ENCODE data around the gene ZNF652.

Gene ZNF652

DNA sequence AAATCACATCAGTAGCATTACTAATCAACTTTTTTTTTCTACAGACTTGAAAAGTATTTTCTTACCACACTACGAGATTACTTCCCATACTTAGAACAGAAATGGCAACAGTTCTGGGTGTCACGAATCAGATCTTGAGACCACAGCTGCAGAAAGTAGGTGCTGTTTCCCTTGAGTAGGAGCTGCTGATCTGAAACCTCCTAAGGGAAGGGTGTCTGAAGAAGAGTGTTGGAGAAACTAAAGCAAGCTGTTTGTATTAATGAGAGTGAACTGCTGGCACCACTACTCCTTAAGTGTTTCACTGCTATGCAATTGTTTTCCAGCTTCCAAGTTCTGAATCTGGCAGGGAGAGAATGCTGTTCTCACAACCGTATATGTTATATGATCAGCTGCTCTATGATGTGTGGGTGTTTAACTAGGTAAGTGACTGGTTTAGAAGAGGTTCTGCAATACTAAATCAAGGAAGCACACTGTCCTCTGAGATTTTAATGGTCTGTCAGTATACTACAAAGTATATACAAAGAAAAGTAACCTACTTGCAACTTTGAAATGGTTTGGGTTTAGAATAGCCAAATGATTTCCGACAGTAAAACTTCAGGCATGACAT is 3.3 kb downstream of the ZNF652 start:
- no peak for DNase-seq (ENCODE audit: low spot score)

DNA sequence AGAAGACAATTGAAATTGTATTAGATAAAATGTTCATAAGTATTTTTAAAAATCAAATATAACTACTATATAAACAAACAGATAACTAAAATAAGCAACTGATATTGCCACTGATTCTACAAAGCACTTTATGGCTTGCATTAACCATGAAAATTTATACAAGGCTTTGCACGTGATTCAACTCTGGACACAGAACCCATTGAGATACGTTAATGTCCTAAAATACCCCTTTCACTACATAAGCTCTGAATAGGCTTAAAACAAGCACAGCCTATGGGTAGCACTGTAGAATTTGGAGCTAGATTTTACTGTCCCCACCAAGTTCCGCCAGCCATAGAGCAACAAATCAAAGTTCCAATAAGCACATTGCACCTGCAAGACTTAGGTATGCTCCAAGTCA is 4.5 kb downstream of the ZNF652 start:
- DNase-seq (ENCODE audit: low spot score): no peak

DNA sequence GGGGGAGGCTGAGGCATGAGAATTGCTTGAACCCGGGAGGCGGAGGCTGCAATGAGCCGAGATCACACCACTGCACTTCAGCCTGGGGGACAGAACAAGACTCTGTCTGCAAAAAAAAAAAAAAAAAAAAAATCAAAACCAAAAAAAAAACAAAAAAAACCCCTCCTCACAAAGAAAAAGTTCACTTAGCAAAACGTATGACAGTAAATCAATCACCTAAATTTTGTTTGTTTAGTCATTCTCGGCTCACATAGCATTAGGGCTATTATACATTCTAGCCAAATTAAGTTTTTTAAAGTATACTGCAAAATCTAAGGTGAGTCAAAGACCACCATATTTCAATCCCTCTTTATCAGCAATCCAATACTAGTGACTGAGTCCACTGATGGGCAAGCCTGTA is 5.7 kb downstream of the ZNF652 start:
- no peak for DNase-seq (ENCODE audit: low spot score)

DNA sequence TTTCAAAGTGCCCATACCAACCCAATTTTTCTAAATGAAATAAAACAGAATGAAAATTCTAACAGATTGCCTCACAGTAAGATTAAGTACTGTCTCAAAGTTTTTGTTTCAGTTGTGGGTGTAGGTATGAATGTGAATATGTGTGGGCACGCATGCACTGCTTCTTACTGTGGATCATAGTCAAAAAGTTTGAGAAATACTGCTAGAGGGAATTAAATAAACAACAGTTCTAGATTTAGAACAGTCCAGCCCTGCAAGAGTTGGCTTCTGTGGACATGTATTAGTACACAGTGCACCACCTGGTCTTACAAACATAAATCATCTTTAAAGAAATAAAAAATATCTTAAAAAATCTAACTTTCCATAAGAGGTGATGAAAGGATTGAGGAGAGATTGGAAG is 8.4 kb downstream of the ZNF652 start:
- DNase-seq (ENCODE audit: low spot score): no peak

DNA sequence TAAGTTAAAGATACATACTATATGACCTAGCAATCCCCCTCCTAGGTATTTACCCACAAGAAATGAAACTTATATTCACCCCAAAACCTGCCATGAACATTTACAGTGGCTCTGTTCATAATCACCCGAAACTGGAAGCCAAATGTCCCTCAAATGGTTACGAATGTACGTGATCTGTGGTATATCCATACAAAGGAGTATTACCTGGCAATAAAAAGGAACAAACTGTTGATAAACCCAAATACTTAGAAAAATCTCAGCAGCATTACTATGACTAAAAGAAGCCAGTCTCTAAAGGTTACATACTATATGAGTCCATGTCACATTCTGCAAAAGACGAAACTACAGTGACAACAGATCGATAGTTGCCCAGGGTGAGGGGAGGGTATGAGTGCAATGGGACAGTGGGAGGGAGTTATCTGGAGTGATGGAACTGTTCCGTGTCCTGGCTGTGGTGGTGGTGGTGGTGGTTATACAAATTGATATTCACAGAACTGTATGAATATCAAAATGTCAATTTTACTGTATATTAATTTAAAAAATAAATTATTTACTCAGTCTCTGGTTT is 9.4 kb downstream of the ZNF652 start:
- DNase-seq (ENCODE audit: low spot score): no peak

DNA sequence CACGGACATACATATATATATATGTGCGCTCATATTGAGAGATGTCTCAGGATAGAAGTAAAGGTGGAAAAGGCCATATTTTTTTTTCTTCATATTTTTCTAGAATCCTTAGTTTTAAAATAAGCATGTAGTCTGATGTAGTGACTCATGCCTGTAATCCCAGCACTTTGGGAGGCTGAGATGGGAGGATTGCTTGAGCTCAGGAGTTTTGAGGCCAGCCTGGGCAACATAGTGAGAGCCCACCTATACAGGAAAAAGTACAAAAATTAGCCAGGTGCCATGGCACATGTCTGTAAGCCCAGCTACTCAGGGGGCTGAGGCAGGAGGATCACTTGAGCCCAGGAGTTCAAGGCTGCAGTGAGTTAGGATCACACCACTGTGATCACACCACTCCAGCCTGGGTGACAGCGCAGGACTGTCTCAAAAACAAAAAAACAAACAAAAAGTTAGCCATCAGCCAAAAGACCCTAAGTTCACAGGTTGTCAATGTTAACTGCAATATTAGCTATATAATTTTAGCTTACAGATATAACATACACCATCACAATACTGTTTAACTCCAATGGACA is 10.4 kb downstream of the ZNF652 start:
- no peak for DNase-seq (ENCODE audit: low spot score)

DNA sequence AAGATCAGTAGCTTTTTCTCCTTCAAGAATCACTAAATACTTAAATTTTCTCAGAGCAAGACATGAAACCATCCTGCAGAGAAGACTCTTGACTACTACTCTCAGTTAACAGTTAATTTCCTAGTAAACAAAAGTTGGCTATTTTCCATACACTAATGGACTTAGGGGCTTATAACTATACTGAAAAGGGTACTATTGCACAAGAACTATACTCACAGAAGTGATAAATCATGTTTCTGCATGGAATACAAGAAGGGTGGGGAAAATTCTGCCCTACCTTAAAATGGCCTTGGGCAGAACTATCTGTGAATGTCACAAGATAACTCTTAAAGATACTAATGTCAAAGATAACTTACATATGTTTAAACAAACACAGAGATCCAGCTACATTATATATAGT is 12.5 kb downstream of the ZNF652 start:
- no peak for DNase-seq (ENCODE audit: low spot score)

DNA sequence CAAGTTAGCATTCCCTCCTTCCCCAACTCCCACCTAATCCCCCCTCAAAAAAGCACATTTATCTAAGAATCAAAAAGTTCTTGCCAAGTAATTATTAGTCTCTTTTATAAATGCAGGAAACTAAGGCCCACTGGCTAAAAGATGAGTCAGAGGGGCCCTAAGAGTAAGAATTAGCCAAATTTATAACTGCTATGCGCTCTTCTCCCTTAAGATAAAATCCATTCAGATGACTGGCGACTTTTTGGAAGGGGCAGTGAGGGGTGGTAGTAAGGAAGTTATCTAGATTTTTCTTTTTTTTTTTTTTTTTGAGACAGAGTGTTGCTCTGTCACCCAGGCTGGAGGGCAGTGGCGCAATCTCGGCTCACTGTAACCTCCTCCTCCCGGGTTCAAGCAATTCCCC is 17.1 kb downstream of the ZNF652 start:
- no peak for DNase-seq (ENCODE audit: low spot score)

DNA sequence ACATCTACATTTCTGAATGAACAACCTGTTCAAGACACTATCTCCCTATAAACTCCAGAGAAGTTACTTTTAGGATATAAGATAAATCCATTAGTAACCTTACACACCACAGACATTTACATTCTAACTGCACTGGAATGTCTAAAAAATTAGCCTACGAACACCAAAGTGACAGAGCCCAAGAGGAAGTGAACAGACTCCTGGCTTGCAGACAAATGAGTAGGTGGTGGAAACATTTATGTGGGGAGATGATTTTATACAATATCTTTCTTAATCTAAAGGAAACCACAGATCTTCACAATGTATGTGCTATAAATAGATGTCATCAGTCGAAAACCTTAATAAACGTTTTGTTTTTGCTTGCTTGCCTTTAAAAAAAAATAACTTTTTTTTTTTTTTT is 18.8 kb downstream of the ZNF652 start:
- DNase-seq (ENCODE audit: low spot score): no peak

DNA sequence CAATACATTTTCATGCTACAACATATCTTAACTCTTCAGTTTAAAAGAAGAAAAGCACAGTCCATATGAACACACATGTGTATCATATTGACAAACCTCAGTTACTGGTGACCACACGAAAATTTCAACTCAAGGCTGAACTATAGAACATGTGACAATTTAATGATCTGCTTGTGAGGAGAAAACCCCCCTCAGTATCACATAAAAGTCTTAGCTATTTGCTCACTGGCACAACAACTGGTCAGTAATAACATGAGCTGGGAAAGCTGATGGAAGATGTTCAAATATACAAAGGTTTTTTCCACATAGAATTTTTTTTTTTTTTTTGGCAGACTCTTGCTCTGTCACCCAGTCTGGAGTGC is 19.5 kb downstream of the ZNF652 start:
- no peak for DNase-seq (ENCODE audit: low spot score)

DNA sequence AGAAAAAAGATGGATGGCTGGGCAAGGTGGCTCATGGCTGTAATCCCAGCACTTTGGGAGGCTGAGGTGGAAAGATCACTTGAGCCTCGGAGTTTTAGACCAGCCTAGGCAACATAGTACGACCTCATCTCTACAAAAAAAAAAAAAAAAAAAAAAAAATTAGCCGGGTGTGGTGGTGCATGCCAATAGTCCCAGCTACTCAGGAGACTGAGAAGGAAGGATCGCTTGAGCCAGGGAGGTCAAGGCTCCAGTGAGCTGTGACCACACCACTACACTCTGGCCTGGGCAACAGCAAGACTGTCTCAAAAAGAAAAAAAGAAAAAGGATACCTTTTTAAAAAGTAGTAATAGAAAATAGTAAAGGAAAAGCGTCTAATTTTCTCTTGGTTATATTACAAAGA is 20.7 kb downstream of the ZNF652 start:
- DNase-seq (ENCODE audit: low spot score): no peak

DNA sequence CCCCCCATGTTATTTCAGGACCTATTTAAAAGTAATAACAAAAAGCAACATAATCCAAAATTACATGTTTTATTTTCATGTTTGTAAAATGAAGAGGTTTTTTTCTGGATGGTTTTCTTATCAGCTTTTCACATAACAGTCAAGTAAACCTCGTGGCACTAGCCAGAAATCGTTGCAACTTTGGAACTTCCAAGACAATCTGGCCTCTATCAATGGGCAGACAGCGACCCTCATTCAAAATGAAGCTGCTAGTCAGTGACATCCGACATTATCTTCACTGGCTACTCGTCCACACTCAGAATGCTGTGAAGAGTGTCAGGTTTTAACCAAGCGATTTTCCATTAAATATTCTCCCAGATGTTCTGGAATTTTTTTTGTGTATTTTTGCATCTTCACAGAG is 22.7 kb downstream of the ZNF652 start:
- no peak for DNase-seq (ENCODE audit: low spot score)

DNA sequence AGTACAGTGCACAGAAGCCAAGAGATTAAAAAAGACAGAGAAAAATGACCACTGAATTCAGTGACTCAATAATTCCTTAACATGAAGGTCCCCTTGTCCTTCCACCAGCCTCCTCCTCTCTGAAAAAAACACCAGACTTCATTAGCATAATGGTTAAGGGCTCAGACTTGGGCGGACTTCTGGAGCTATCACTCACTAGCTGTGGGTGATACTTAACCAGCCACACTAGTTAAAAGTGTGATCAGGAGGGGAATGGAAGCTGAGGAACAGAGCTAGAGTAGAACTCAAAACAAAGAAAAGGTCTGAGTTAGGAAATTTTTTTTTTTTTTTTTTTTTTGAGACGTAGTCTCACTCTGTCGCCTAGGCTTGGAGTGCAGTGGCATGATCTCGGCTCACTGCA is 23.2 kb downstream of the ZNF652 start:
- no peak for DNase-seq (ENCODE audit: low spot score)

DNA sequence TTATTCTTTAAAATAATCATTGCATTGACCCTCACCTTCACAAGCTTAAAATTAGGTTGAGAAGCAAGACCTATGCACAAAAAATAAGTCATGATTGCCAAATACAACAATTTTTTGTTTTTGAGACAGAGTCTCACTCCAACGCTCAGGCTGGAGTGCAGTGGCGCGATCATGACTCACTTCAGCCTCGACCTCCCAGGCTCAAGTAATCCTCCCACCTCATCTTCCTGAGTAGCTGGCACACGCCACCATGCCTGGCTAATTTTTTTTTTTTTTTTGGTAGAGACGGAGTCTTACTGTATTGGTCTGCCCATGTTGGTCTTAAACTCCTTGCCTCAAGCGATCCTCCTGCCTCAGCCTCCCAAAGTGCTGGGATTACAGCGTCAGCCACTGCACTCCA is 24.2 kb downstream of the ZNF652 start:
- no peak for DNase-seq (ENCODE audit: low spot score)

DNA sequence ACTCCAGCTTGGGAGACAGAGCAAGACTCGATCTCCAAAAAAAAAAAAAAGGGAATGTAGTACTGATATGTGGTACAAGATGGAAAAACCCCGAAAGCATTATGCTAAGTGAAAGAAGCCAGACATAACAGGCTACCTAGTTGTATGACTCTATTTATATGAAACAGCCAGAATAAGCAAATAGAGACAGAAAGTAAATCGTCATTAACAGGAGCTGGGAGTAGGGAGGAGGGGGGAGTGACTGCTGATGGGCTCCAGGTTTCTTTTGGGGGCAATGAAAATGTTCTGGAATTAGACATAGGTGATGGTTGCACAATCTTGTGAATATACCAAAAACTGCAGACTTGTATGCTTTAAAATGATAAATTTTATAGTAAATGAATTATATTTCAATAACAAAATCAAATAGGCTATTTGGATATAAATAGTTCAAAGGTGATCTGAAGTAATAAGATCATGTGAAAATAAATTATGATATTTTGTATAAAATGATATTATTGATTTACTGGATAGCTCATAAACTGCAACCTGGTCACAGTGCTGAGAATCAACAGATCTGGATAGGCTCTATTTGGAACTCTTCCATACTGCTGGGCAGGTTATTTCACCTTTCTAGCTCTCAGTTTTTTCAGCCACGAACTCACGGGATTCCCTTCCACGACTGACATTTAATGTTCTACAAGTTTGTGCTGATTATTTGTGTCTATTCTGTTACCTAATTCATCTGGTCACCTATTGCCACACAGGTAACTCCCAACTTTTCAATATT is 27.1 kb downstream of the ZNF652 start:
- DNase-seq (ENCODE audit: low spot score): no peak

DNA sequence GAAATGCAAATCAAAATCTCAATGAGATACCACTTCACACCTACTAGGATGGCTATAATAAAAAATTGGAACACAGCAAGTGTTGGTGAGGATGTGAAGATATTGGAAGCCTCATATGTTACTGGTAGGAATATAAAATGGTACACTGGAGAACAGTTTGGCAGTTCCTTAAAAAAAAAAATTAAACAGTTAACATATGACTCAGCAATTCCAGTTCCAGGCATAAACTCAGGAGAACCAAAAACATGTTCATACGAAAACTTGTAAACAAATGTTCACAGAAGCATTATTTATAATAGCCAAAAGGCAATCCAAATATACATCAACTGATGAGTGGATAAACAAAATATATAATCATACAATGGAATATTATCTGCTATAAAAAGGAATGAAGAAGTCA is 28.2 kb downstream of the ZNF652 start:
- DNase-seq (ENCODE audit: low spot score): no peak

DNA sequence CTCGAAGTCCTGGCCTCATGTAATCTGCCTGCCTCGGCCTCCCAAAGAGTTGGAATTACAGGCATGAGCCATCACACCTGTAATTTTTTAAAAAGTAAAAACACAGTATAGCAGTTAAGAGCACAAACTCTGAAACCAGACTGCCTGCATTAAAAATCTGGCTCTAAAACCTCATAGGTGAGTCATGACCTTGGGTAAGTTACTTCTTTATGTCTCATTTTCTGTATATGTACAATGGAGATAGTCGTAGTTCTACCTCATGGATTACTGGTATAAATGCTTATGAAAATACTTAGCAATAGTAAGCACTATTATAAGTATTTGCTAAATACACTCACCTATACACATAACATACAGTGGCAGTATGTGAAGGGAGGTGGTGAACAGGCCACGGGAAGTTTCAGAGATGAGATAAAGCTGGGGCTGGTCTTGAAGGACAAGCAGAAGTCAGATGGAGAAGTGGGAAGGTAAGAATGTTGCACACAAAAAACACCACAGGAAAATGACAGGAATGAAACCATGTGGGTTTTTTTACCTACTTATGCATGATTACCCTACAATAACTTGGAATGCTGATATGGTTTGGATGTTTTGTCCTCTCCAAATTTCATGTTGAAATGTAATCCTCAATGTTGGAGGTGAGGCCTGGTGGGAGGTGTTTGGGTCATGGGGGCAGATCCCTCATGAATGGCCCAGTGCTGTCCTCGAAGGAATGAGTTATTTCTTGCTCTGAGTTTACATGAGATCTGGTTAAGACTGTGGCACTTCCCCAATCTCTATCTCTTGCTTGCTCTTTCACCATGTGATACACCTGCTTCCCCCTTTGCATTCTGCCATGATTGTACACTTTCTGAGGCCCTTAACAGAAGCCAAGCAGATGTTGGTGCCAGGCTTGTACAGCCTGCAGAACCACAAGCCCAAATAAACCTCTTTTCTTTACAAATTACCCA is 33.9 kb downstream of the ZNF652 start:
- no peak for DNase-seq (ENCODE audit: low spot score)

DNA sequence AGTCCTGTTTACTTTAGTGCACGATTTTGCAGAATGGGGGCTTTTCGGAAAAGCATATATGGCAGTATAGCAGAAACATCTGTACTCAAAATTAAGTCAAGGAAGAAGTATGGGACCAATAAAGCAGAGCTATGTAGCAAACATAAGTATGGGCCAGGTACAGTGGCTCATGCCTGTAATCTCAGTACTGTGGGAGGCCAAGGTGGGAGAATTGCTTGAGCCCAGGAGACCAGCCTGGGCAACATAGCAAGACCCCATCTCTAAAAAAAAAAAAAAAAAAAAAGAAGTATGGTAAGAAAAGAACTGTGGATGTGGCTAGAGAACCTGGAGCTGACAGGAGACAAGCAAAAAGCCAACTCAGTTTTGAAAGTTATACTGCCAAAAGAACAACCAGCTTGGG is 36.1 kb downstream of the ZNF652 start:
- DNase-seq (ENCODE audit: low spot score): no peak

DNA sequence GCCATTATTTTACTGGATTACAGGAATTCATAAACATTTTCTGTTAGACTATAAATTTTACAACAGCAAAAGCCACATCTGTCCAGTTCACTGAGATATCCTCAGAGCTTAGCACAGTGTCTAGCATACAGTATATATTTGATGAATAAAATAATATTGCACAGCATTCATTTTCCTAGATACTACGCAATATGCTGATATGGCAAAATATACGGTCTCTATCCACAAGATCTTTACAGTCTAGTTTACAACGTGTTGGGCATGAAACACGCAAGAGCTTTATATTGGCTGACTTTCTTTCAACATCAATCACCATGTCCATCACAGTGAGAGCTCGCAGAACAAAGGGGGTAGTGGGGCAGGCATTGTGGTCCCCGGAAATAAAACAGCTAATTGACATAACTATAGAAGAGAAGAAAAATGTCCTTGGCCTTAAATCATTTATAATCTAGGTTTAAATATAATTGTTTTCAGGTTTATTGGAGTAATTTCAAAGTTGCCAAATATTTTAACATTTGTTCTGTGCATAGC is 43.5 kb downstream of the ZNF652 start:
- DNase-seq (ENCODE audit: low spot score): no peak

DNA sequence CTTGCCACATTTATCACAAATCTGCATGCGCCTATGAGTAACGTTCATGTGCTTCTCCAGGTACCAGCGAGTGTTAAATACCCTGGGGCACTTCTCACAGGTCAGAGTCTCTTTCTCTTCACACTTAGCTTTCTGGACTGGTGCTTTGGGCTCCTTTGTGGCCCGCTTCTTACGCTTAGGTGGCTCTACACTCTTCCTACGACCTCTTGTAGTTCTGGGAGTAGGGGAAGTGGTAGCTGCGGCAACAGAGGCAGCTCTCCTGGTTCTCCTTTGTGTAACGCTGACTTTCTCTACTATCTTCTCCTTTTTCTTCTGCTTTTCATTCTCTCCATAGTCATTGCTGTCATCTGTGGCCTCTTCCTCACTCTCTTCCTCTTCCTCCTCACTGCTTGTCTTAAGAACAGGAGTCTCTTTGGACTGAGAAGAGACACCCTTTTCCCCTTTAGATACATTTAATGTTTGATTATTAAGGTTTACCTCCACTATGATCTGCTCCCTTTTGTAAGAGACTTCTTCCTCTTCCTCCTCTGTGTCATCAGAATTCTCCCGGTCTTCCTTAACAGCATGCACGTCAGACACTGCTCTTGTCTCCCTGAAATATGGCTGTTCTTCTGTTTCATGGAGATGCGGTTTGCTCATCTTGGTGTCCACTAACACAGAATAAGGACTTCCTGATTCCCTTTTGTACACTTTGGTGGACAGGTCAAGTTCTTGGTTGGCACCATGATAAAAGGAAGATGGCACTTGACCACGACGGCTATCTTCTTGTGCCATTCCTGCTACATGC is 45.0 kb downstream of the ZNF652 start:
- DNase-seq (ENCODE audit: low spot score): no peak

DNA sequence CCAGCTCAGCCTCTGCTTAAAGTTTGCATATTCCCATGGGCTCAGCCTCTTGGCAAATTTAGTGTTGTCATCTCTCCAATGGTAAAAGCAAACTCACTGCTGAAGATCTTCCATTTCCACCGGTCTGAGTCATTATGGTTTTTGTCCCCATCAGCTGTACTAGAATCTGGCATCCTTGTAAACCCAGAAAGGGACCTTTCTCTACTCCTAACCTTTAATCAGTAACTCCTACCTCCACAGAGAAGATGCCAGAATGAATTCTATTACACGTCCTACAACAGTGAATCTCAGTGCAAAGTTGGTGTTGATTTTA is 45.8 kb downstream of the ZNF652 start:
- no peak for DNase-seq (ENCODE audit: low spot score)

All from LoVo (cell line).